ENCODE results near the gene KATNIP.
A peak's percentile ranks its signal among the peaks of the same experiment; 100 is the strongest.

KATNIP gene

DNA sequence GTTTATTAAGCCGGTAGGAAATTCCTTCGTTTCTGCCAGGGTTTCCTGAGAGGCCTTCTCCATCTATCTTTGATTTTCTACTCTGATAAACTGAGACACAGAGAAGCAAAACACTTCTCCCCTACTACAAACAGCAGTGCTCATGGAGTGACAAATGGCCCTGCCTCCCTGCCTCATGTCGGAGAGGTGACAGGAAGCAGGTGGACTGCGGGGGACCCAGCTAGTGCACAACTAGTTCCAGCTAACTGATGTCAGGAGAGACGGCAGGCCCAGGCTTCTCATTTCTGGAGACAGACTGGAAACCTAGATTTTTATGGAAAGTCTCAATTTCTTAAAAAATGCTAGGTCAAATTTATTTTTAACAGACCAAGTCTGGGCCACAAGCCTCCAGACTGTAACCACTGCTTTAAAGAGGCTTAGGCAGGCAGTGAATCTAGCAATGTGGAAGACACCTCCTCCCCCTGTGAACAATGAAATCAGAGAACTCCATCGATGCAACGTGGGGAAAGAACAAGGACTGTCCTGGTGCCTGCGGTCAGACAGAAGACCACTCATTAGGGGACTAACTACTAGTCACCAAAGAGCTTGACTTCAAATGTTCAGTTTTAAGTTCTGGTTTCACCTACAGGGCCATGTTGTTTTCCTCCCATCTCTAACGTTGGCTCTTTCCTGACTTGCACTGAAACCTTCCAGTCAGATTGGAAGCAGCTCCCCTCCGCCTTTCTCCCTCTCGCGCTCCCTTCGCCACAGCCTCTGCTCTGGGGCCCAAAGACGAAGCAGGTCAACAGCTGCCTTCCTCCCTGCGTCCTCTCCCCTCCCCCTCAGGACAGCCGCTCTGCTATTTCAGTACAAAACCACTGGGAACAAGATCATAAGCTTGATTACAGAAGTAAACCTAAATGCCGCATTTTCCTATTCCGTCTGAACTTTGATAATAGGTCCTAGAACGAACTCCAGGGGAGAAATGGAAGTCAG, 17.8 kb upstream of the KATNIP start:
- no peak for DNase-seq (ENCODE audit: low read depth)
- TF ChIP-seq, protein P1, sequence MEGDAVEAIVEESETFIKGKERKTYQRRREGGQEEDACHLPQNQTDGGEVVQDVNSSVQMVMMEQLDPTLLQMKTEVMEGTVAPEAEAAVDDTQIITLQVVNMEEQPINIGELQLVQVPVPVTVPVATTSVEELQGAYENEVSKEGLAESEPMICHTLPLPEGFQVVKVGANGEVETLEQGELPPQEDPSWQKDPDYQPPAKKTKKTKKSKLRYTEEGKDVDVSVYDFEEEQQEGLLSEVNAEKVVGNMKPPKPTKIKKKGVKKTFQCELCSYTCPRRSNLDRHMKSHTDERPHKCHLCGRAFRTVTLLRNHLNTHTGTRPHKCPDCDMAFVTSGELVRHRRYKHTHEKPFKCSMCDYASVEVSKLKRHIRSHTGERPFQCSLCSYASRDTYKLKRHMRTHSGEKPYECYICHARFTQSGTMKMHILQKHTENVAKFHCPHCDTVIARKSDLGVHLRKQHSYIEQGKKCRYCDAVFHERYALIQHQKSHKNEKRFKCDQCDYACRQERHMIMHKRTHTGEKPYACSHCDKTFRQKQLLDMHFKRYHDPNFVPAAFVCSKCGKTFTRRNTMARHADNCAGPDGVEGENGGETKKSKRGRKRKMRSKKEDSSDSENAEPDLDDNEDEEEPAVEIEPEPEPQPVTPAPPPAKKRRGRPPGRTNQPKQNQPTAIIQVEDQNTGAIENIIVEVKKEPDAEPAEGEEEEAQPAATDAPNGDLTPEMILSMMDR (conservative IDR thresholded peaks at IDR 0.05; ENCODE audit: low read depth, low read length) = no peak
- H3K4me3 ChIP-seq (ENCODE audit: low read depth, low read length) = no peak overlapping the region

DNA sequence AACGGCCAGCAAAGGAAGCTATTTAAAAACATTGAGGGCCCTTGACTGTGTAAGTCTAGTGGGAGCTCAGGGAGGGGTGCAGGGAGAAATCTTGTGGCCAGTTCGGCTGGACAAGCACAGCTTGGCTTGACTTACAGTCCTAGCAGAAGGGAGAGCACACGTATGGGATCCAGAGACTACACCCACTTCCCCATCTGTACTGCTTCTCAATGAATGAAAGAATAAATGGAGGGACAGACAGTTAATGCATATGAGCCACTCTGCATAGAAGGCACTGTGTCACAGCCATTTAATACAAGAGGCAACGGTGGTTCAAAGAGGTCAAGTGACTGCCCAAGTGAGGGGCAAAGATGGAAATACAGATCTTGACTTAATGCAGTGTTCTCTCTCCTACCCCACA, 15.7 kb upstream of the KATNIP start:
- no peak for DNase-seq (ENCODE audit: low read depth)
- TF ChIP-seq, protein P1 (conservative IDR thresholded peaks at IDR 0.05; ENCODE audit: low read depth, low read length) = no peak
- H3K4me3 ChIP-seq (ENCODE audit: low read depth, low read length) = no peak overlapping the region

DNA sequence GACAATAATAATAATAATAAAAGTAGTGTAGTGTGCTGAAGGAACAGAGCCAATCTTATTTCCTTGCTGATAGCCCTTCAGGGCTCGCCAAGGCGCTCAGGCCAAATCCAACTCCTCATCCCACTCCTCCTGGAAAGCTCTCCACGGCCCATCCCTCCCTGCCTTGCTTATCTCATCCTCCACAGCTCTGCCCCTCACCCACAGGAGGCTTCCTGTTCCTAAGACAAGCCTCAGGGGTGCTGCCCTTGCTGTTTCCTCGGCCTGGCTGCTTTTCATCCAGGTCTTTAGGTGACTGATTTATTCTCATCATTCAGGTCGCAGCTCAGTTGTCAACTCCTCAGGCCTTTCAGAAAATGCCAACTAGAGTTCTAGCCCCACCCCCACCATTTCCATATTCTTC, 11.4 kb upstream of the KATNIP start:
- TF ChIP-seq, protein P1 (conservative IDR thresholded peaks at IDR 0.05; ENCODE audit: low read depth, low read length) = no peak
- H3K4me3 ChIP-seq (ENCODE audit: low read depth, low read length) = no peak overlapping the region
- DNase-seq (ENCODE audit: low read depth) = peak; percentile 16

DNA sequence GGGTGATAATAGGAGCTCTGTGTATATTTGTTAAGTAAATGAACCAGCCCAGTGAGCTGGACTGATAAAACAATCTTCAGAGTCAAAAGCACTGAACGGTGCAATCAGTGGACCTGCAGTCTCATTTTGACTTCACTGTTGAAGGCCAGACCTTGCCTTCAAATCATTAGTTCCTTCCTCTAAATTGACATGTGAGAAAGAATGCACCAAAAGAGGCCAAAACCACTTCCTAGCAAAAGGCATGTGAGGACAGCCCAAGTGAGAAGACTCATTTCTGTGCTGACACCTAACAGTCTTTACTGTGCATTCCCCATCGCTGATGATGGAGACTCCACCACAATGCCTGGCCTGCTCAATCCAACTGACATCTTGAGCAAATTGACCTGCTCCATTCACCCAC, 10.8 kb upstream of the KATNIP start:
- DNase-seq (ENCODE audit: low read depth) = peak; percentile 23
- no peak overlapping the region for H3K4me3 ChIP-seq (ENCODE audit: low read depth, low read length)
- TF ChIP-seq, protein P1 (conservative IDR thresholded peaks at IDR 0.05; ENCODE audit: low read depth, low read length) = no peak

DNA sequence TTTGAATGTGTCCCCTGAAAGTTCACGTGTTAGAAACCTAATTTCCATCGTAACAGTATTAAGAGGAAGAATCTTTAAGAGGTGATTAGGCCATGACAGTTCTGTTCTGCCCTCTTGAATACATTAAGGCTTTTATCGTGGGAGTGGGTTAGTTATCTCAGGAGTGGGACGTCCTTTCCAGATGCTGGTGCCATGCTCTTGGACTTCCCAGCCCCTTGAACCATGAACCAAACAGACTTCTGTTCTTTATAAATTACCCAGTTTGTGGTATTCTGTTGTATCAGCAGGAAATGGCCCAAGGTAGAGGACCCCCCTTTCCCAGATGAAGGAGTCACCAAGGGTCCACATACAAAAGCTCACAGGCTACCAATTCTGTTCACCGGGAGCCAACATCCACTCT, 10.3 kb upstream of the KATNIP start:
- TF ChIP-seq, protein P1 (conservative IDR thresholded peaks at IDR 0.05; ENCODE audit: low read depth, low read length) = no peak
- DNase-seq (ENCODE audit: low read depth) = no peak
- no peak overlapping the region for H3K4me3 ChIP-seq (ENCODE audit: low read depth, low read length)

DNA sequence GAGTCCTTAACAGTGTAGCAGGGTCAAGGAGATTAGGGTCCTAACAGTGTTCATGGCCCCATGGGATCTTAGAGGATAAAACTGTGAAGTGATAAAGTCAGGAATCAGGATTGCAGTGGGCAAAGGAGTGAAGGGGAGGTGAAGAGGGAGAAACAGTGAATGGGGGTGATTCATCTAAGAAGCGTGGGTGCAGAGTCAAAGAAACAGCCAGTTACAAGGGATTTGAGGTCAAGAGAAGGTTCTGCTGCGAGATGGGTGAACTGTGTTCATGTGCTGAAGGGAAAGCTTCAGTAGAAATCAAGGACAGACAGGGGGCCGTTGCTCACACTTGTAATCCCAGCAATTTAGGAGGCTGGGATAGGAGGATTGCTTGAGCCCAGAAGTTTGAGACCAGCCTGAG, 6.1 kb upstream of the KATNIP start:
- TF ChIP-seq, protein P1 (conservative IDR thresholded peaks at IDR 0.05; ENCODE audit: low read depth, low read length) = no peak
- no peak overlapping the region for H3K4me3 ChIP-seq (ENCODE audit: low read depth, low read length)

DNA sequence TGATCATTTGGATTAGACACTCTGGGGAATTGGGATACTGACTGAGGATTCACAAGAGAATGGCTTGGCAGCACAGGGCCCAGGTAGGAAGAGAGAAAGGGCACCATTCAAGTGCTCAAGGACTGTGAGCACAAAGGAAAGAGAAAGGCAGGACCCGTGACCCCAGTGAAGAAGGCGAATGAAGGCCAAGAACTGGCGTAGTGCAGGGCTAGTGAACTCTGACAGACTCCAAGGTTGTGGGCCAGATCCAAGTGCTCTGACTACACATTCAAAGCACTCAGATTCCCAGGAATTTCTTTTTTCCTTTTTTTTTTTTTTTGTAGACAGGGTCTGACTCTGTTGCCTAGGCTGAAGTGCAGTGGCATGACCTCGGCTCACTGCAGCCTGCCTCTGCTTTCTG, 5.3 kb upstream of the KATNIP start:
- DNase-seq (ENCODE audit: low read depth) = no peak

More for the DNA sequence above, 6.1 kb upstream of the KATNIP start:
- no peak for DNase-seq (ENCODE audit: low read depth)

More for the DNA sequence above, 5.3 kb upstream of the KATNIP start:
- TF ChIP-seq, protein P1 (conservative IDR thresholded peaks at IDR 0.05; ENCODE audit: low read depth, low read length) = no peak
- no peak overlapping the region for H3K4me3 ChIP-seq (ENCODE audit: low read depth, low read length)
